ENCODE results near the gene NMD3. TPM values are rescaled to one million over a fixed set of nuclear protein-coding genes. Genes with fewer than 3 reads are reported as not detected.
"Not testable (repeated sequence)": the region's sequence is repeated elsewhere in the genome, so short reads cannot be mapped to it uniquely, and the experiment has no call there.

The NMD3 gene
- polyA plus RNA-seq, 1 of the 3 experiments (the other 2 are of a cell fraction) = 15.1 TPM

DNA sequence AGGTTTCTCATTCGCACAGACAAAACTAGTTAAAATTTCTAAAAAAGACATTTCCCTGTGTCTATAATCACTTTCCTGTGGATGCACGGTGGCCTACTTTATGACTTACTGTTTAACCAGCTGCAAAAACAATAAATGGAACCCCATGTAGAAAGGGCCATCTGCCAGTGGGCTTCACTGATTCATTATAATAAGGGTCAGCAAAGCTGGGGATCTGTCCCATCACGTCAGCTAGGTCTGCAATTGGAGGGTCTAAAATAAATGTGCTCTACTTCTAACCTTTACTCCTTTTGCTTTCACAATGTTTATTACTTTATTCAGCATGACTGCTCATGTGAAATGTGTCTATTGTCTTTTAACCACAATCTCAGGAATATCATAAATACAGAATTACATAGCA is 43.1 kb upstream of the NMD3 start:
- Histone ChIP-seq H3K4me2 (no peak overlapping the region), H3K27me3 (ENCODE audit: insufficient read depth) (no peaks in the 10 kb centered on the region), H3K9me2 (no peaks in the 10 kb centered on the region), H4K20me1 (ENCODE audit: insufficient read depth) (no peaks in the 10 kb centered on the region), H3K79me2 (ENCODE audit: insufficient read depth) (no peaks in the 10 kb centered on the region), H3K36me3 (replicated peaks in 1 of 2; ENCODE audit: control insufficient read depth in 1 of 2, insufficient read depth in 2 of 2, low read length in 1 of 2) (no peaks in the 10 kb centered on the region), H2AFZ (ENCODE audit: low read depth) (no peak overlapping the region), H3K4me1 (ENCODE audit: control insufficient read depth in 1 of 2, insufficient read depth in 2 of 2, low read depth in 1 of 2, low read length in 1 of 2) (no peaks in the 10 kb centered on the region), H3F3A (replicated peaks; ENCODE audit: insufficient read depth) (no peaks in the 10 kb centered on the region), H3K4me3 (ENCODE audit: low read depth in 2 of 2, low read length in 1 of 2) (no peak overlapping the region), H3K27ac (ENCODE audit: low read depth in 2 of 2, low read length in 1 of 2) (no peak overlapping the region), H3K9ac (no peak overlapping the region), H3K9me3 (no peaks in the 10 kb centered on the region)
- no peak for DNase-seq
- 44% methylated on average over 3 of the region's 3 CpGs for WGBS (ENCODE audit: low lambda C conversion rate)
- ChIA-PET POLR2A (no interaction called here), CTCF (interaction anchor here (0.7 to 0.8 kb wide), 2 partner anchors 29 to 214 kb away, joined by 3 read pairs; no protein-coding TSS in a partner anchor)
- TF ChIP-seq ELF1 (IDR thresholded peaks at IDR 0.05) (no peak), MEF2A (IDR thresholded peaks at IDR 0.05; ENCODE audit: borderline replicate concordance, low read depth) (no peak), SMC3 (IDR thresholded peaks at IDR 0.05; ENCODE audit: low read depth, low read length) (no peak), TAF1 (IDR thresholded peaks at IDR 0.05; ENCODE audit: borderline replicate concordance, low read depth, low read length) (no peak)
- TF ChIP-seq, protein P1, sequence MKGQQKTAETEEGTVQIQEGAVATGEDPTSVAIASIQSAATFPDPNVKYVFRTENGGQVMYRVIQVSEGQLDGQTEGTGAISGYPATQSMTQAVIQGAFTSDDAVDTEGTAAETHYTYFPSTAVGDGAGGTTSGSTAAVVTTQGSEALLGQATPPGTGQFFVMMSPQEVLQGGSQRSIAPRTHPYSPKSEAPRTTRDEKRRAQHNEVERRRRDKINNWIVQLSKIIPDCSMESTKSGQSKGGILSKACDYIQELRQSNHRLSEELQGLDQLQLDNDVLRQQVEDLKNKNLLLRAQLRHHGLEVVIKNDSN (IDR thresholded peaks at IDR 0.05; ENCODE audit: borderline replicate concordance, low read depth) = no peak

DNA sequence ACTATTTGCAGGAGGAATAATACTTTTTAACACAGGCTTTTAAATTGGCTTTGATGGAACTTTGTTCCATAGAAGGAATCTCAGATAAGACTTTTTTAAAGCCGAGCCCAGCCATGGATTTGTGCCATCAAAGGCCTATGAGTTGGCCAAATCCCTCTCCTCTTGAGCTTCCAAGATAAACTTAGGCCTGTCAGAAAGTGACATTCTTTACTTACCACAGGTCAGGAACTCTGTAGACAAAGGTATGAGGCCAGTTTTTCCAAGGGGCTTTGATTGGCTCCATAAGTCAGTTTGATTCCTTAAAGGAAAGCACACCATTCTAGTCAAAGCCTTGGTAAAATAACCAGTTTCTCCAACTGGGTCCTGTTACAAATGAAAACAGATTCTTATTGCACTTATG is 39.7 kb upstream of the NMD3 start:
- POLR2A ChIA-PET; H3K79me2 ChIP-seq (ENCODE audit: insufficient read depth); H3K9me3 ChIP-seq; H4K20me1 ChIP-seq (ENCODE audit: insufficient read depth); H3K27me3 ChIP-seq (ENCODE audit: insufficient read depth); H3F3A ChIP-seq (replicated peaks; ENCODE audit: insufficient read depth); DNase-seq; H3K4me1 ChIP-seq (ENCODE audit: control insufficient read depth in 1 of 2, insufficient read depth in 2 of 2, low read depth in 1 of 2, low read length in 1 of 2); H2AFZ ChIP-seq (ENCODE audit: low read depth); H3K9me2 ChIP-seq; H3K4me3 ChIP-seq (ENCODE audit: low read depth in 2 of 2, low read length in 1 of 2); H3K27ac ChIP-seq (ENCODE audit: low read depth in 2 of 2, low read length in 1 of 2); H3K36me3 ChIP-seq (replicated peaks in 1 of 2; ENCODE audit: control insufficient read depth in 1 of 2, insufficient read depth in 2 of 2, low read length in 1 of 2); H3K4me2 ChIP-seq; H3K9ac ChIP-seq: not testable (repeated sequence)
- WGBS (ENCODE audit: low lambda C conversion rate) = 54% methylated on average over 1 of the region's 1 CpG
- CTCF ChIA-PET = interaction anchor here (0.5 kb wide), 1 partner anchor 10 kb away, joined by 3 read pairs; no protein-coding TSS in a partner anchor

DNA sequence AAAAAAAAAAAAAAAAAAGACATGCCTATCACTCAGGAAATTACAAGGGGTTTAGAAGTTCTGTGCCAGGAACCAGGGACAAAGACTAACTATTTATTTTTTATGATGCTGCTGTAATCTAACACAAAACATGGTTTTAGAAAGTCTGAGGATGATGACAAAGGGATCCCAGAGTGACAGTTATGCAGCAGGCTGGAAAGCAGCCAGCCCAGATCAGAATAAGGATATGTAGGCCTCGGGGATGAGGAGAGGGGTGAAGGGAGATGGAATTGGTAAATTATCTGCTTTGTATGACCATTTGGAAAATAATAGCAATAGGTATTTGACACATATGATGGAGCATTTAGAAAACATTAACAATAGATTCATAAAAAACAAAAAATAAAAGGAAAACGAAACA is 34.1 kb upstream of the NMD3 start:
- Histone ChIP-seq H3K27me3 (ENCODE audit: insufficient read depth) (no peaks in the 10 kb centered on the region), H3F3A (replicated peaks; ENCODE audit: insufficient read depth) (no peaks in the 10 kb centered on the region), H3K9me2 (no peaks in the 10 kb centered on the region), H3K4me2 (no peak overlapping the region), H3K36me3 (replicated peaks in 1 of 2; ENCODE audit: control insufficient read depth in 1 of 2, insufficient read depth in 2 of 2, low read length in 1 of 2) (no peaks in the 10 kb centered on the region), H4K20me1 (ENCODE audit: insufficient read depth) (no peaks in the 10 kb centered on the region), H2AFZ (ENCODE audit: low read depth) (no peak overlapping the region), H3K27ac (ENCODE audit: low read depth in 2 of 2, low read length in 1 of 2) (no peak overlapping the region), H3K4me1 (ENCODE audit: control insufficient read depth in 1 of 2, insufficient read depth in 2 of 2, low read depth in 1 of 2, low read length in 1 of 2) (no peaks in the 10 kb centered on the region), H3K9me3 (no peaks in the 10 kb centered on the region), H3K79me2 (ENCODE audit: insufficient read depth) (no peaks in the 10 kb centered on the region), H3K4me3 (ENCODE audit: low read depth in 2 of 2, low read length in 1 of 2) (no peak overlapping the region), H3K9ac (no peak overlapping the region)
- DNase-seq = peak; percentile 23
- ChIA-PET CTCF (no interaction called here), POLR2A (no interaction called here)
- WGBS (ENCODE audit: low lambda C conversion rate) = 10% methylated on average over 2 of the region's 2 CpGs
- TF ChIP-seq EZH2phosphoT487 (IDR thresholded peaks at IDR 0.05; ENCODE audit: borderline replicate concordance, low read depth) (no peak), GATA2 (CRISPR knock-in tag; IDR thresholded peaks at IDR 0.05) (no peak), EP300 (IDR thresholded peaks at IDR 0.05; ENCODE audit: borderline replicate concordance in 1 of 2, low read depth in 1 of 2, low read length in 1 of 2) (no peak), JUND (IDR thresholded peaks at IDR 0.05) (no peak), NRF1 (IDR thresholded peaks at IDR 0.05; ENCODE audit: low read depth, low read length) (no peak), TEAD4 (IDR thresholded peaks at IDR 0.05; ENCODE audit: borderline replicate concordance, insufficient read depth) (no peak), ELF1 (IDR thresholded peaks at IDR 0.05) (no peak), MXI1 (IDR thresholded peaks at IDR 0.05; ENCODE audit: low read depth, low read length) (no peak)
- TF ChIP-seq, protein P2, sequence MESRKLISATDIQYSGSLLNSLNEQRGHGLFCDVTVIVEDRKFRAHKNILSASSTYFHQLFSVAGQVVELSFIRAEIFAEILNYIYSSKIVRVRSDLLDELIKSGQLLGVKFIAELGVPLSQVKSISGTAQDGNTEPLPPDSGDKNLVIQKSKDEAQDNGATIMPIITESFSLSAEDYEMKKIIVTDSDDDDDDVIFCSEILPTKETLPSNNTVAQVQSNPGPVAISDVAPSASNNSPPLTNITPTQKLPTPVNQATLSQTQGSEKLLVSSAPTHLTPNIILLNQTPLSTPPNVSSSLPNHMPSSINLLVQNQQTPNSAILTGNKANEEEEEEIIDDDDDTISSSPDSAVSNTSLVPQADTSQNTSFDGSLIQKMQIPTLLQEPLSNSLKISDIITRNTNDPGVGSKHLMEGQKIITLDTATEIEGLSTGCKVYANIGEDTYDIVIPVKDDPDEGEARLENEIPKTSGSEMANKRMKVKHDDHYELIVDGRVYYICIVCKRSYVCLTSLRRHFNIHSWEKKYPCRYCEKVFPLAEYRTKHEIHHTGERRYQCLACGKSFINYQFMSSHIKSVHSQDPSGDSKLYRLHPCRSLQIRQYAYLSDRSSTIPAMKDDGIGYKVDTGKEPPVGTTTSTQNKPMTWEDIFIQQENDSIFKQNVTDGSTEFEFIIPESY (IDR thresholded peaks at IDR 0.05; ENCODE audit: borderline replicate concordance, low read depth) = no peak
- TF ChIP-seq, protein P1 (IDR thresholded peaks at IDR 0.05; ENCODE audit: borderline replicate concordance, low read depth) = no peak
- TF ChIP-seq, protein P3, sequence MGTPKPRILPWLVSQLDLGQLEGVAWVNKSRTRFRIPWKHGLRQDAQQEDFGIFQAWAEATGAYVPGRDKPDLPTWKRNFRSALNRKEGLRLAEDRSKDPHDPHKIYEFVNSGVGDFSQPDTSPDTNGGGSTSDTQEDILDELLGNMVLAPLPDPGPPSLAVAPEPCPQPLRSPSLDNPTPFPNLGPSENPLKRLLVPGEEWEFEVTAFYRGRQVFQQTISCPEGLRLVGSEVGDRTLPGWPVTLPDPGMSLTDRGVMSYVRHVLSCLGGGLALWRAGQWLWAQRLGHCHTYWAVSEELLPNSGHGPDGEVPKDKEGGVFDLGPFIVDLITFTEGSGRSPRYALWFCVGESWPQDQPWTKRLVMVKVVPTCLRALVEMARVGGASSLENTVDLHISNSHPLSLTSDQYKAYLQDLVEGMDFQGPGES (IDR thresholded peaks at IDR 0.05; ENCODE audit: low read depth, low read length) = no peak

Measured in SK-N-SH (cell line).